Karpas-422 (cell line): ENCODE data around the gene NVL. TPM values are rescaled to one million over a fixed set of nuclear protein-coding genes. Genes with fewer than 3 reads are reported as not detected.
"Not testable (repeated sequence)": the region's sequence is repeated elsewhere in the genome, so short reads cannot be mapped to it uniquely, and the experiment has no call there.

Experiments used
- DNase-seq: peaks from one replicate; pipeline ENCODE4 v3.0.0-alpha.2; 2015
- H2AFZ ChIP-seq: fragments of 200-600 bp; sonication (generic); 2 replicates; pipeline ENCODE4 v1.6.1; 2014; ENCODE audit warnings: antibody characterized with exemption, low read length, mixed read lengths
- H3K27ac ChIP-seq: fragments of 200-600 bp; sonication (generic); 2 replicates; pipeline ENCODE4 v1.5.1; 2014; ENCODE audit warnings: mild to moderate bottlenecking, low read length, moderate library complexity
- H3K27me3 ChIP-seq: fragments of 200-600 bp; sonication (generic); 2 replicates; pipeline ENCODE4 v1.6.1; 2014; ENCODE audit warnings: low read length, mixed read lengths
- H3K36me3 ChIP-seq: fragments of 200-600 bp; sonication (generic); 2 replicates; pipeline ENCODE4 v1.6.1; 2014; ENCODE audit warnings: low read length, mixed read lengths; ENCODE audit not compliant: insufficient read depth
- H3K4me1 ChIP-seq: fragments of 200-600 bp; sonication (generic); 2 replicates; pipeline ENCODE4 v1.6.1; 2014; ENCODE audit warnings: mild to moderate bottlenecking, low read length, mixed read lengths
- H3K4me2 ChIP-seq: fragments of 200-600 bp; sonication (generic); 2 replicates; pipeline ENCODE4 v1.6.1; 2014; ENCODE audit warnings: low read length, low read depth, mild to moderate bottlenecking; ENCODE audit not compliant: poor library complexity, severe bottlenecking
- H3K4me3 ChIP-seq: fragments of 200-600 bp; sonication (generic); 2 replicates; pipeline ENCODE4 v1.5.1; 2014; ENCODE audit warnings: mild to moderate bottlenecking, antibody characterized with exemption, low read length, mixed read lengths
- H3K79me2 ChIP-seq: fragments of 200-600 bp; sonication (generic); 2 replicates; pipeline ENCODE4 v1.6.1; 2014; ENCODE audit warnings: mild to moderate bottlenecking, low read length, mixed read lengths
- H3K9ac ChIP-seq: fragments of 200-600 bp; sonication (generic); 2 replicates; pipeline ENCODE4 v1.6.0; 2014; ENCODE audit warnings: low read length
- H3K9me2 ChIP-seq: fragments of 200-600 bp; sonication (generic), shearing (Covaris generic); replicated peaks from 2 replicates; pipeline ENCODE4 v1.6.0; 2014; ENCODE audit warnings: mild to moderate bottlenecking, low read length, moderate library complexity; ENCODE audit not compliant: insufficient read depth
- H3K9me3 ChIP-seq: fragments of 300-700, 200-600 bp; sonication (generic); 2 replicates; pipeline ENCODE4 v1.6.1; 2014; ENCODE audit warnings: low read length, mixed read lengths
- H4K20me1 ChIP-seq: fragments of 200-600 bp; sonication (generic); 2 replicates; pipeline ENCODE4 v1.6.1; 2014; ENCODE audit warnings: mild to moderate bottlenecking, antibody characterized with exemption, low read length, low read depth; ENCODE audit not compliant: insufficient read depth
- total RNA-seq: library from RNA; depleted of rRNA; stranded (reverse); fragments of >200 nt; shearing (Covaris generic); gene quantifications from 2 replicates; pipeline ENCODE4 v1.2.3, GENCODE V29; 2014; ENCODE audit warnings: low replicate concordance

The NVL gene
- total RNA-seq, 1 experiment from 2014 or later = 27.1 TPM

- H3K4me3 ChIP-seq, H3K79me2 ChIP-seq, DNase-seq, H3K9ac ChIP-seq, H3K27ac ChIP-seq, H3K27me3 ChIP-seq, H3K4me1 ChIP-seq, H3K9me2 ChIP-seq, H3K36me3 ChIP-seq, H3K4me2 ChIP-seq, H2AFZ ChIP-seq, H4K20me1 ChIP-seq: not testable (repeated sequence)
- peaks cover 14% of the 10 kb centered on the region for H3K9me3 ChIP-seq
Measured at GRCh38 chr1:224340453-224341384, 10.7 kb upstream of the NVL start.

- Histone ChIP-seq H3K4me1 (peaks cover 12% of the 10 kb centered on the region), H4K20me1 (no peaks in the 10 kb centered on the region), H3K36me3 (no peaks in the 10 kb centered on the region), H3K79me2 (no peaks in the 10 kb centered on the region), H3K9ac (no peak overlapping the region), H3K4me2 (no peak overlapping the region), H3K27ac (no peak overlapping the region), H3K27me3 (no peaks in the 10 kb centered on the region; the same call in 1 of the 2 replicates), H3K9me3 (peaks cover 14% of the 10 kb centered on the region), H3K4me3 (no peak overlapping the region), H2AFZ (no peak overlapping the region; the same call in 1 of the 2 replicates), H3K9me2 (no peaks in the 10 kb centered on the region)
- DNase-seq = no peak
Measured at GRCh38 chr1:224339442-224340033, 9.6 kb upstream of the NVL start.

GRCh38 chr1:224338150-224338838 is 8.3 kb upstream of the NVL start:
- Histone ChIP-seq H3K27me3 (no peaks in the 10 kb centered on the region), H4K20me1 (no peaks in the 10 kb centered on the region), H3K4me3 (no peak overlapping the region), H3K4me2 (no peak overlapping the region), H2AFZ (no peak overlapping the region), H3K27ac (no peak overlapping the region), H3K36me3 (no peaks in the 10 kb centered on the region), H3K9ac (no peak overlapping the region), H3K9me3 (peaks cover 8% of the 10 kb centered on the region), H3K79me2 (no peaks in the 10 kb centered on the region), H3K4me1 (peaks cover 25% of the 10 kb centered on the region), H3K9me2 (no peaks in the 10 kb centered on the region)
- no peak for DNase-seq

- H3K9me2 ChIP-seq = no peaks in the 10 kb centered on the region
- H3K4me1 ChIP-seq = peaks cover 29% of the 10 kb centered on the region
- H3K79me2 ChIP-seq = peaks cover 13% of the 10 kb centered on the region
- DNase-seq = peak; percentile 82
- no peaks in the 10 kb centered on the region for H3K27me3 ChIP-seq
- no peaks in the 10 kb centered on the region for H4K20me1 ChIP-seq
- peak overlapping the region; percentile 48 for H3K9ac ChIP-seq
- peak overlapping the region; percentile 67 for H3K4me2 ChIP-seq
- H3K9me3 ChIP-seq = peaks cover 8% of the 10 kb centered on the region
- H3K27ac ChIP-seq = peak overlapping the region; percentile 92
- no peaks in the 10 kb centered on the region for H3K36me3 ChIP-seq
- H2AFZ ChIP-seq = peak overlapping the region; percentile 83
- H3K4me3 ChIP-seq = peak overlapping the region; percentile 55
Measured at GRCh38 chr1:224333939-224334786, 4.2 kb upstream of the NVL start.

GRCh38 chr1:224333309-224333926 is 3.4 kb upstream of the NVL start:
- Histone ChIP-seq H3K4me2 (peak overlapping the region; percentile 67), H3K27me3 (no peaks in the 10 kb centered on the region), H3K4me1 (peaks cover 34% of the 10 kb centered on the region), H3K9me3 (peaks cover 5% of the 10 kb centered on the region), H3K9me2 (no peaks in the 10 kb centered on the region), H3K9ac (peak overlapping the region; percentile 48), H3K27ac (peak overlapping the region; percentile 92), H3K79me2 (peaks cover 20% of the 10 kb centered on the region), H3K36me3 (no peaks in the 10 kb centered on the region), H4K20me1 (no peaks in the 10 kb centered on the region), H3K4me3 (peak overlapping the region; percentile 55), H2AFZ (peak overlapping the region; percentile 83)
- DNase-seq = peak; percentile 93

GRCh38 chr1:224331824-224332223 is 1.9 kb upstream of the NVL start:
- DNase-seq = no peak
- peaks cover 44% of the 10 kb centered on the region for H3K4me1 ChIP-seq
- H3K9ac ChIP-seq = no peak overlapping the region
- H3K4me2 ChIP-seq = no peak overlapping the region
- no peak overlapping the region for H3K27ac ChIP-seq
- H3K36me3 ChIP-seq = 0 out of 2 replicates have a peak, but pooled peaks cover under 1% of the 10 kb centered on the region
- no peaks in the 10 kb centered on the region for H4K20me1 ChIP-seq
- no peak overlapping the region for H2AFZ ChIP-seq
- H3K9me3 ChIP-seq = no peaks in the 10 kb centered on the region
- peaks cover 36% of the 10 kb centered on the region for H3K79me2 ChIP-seq
- H3K27me3 ChIP-seq = no peaks in the 10 kb centered on the region
- H3K9me2 ChIP-seq = no peaks in the 10 kb centered on the region
- no peak overlapping the region for H3K4me3 ChIP-seq

- peaks cover 45% of the 10 kb centered on the region for H3K4me1 ChIP-seq
- H3K4me3 ChIP-seq = peak overlapping the region; percentile 90
- no peaks in the 10 kb centered on the region for H3K9me3 ChIP-seq
- DNase-seq = peak; percentile 53
- H3K79me2 ChIP-seq = peaks cover 41% of the 10 kb centered on the region
- H2AFZ ChIP-seq = no peak overlapping the region
- no peaks in the 10 kb centered on the region for H3K9me2 ChIP-seq
- H4K20me1 ChIP-seq = no peaks in the 10 kb centered on the region
- peaks cover 4% of the 10 kb centered on the region; the same call in 1 of the 2 replicates for H3K36me3 ChIP-seq
- peak overlapping the region; percentile 97 for H3K4me2 ChIP-seq
- H3K27ac ChIP-seq = 0 out of 2 replicates have a peak overlapping the region, but pooled peaks have one; percentile 82
- H3K9ac ChIP-seq = peak overlapping the region; percentile 87
- H3K27me3 ChIP-seq = no peaks in the 10 kb centered on the region
Measured at GRCh38 chr1:224331326-224331725, 1.4 kb upstream of the NVL start.
